Limb (tissue), 2 donors: Measurements from ENCODE around the gene NRAP.
A peak's percentile ranks its signal among the peaks of the same experiment; 100 is the strongest.

ENCODE experiments used
- DNase-seq, 2 donors: peaks; one replicate each; pipeline ENCODE4 v3.0.0-alpha.2; 2016; ENCODE audit errors: extremely low spot score in 2 of 2

Gene NRAP

GRCh38 chr10:113561214-113561613 lies 102.6 kb downstream of the NRAP start:
- DNase-seq: no peak

- DNase-seq: no peak
These were observed 103.8 kb downstream of the NRAP start for GRCh38 chr10:113560071-113560470.

- peak in 1 of 2 donors; percentile 34 for DNase-seq
These were observed 105.9 kb downstream of the NRAP start for GRCh38 chr10:113557903-113558321.

- DNase-seq: peak; percentile 47 to 60
These were observed 106.4 kb downstream of the NRAP start for GRCh38 chr10:113557424-113557862.

GRCh38 chr10:113555751-113556150 lies 108.1 kb downstream of the NRAP start:
- DNase-seq: no peak

- DNase-seq: no peak
These were observed 108.6 kb downstream of the NRAP start for GRCh38 chr10:113555245-113555644.

GRCh38 chr10:113554214-113554613 lies 109.6 kb downstream of the NRAP start:
- no peak for DNase-seq

- no peak for DNase-seq
These were observed 110.7 kb downstream of the NRAP start for GRCh38 chr10:113553149-113553548.

GRCh38 chr10:113552701-113553100 lies 111.1 kb downstream of the NRAP start, which contains the start of gene HABP2:
Gene HABP2, plus strand, starts transcription at chr10:113553053. Its CDS starts 69 bp downstream, at chr10:113553122.
- no peak for DNase-seq

- DNase-seq: no peak
These were observed 111.8 kb downstream of the NRAP start for GRCh38 chr10:113552014-113552413.

- DNase-seq: no peak
These were observed 113.5 kb downstream of the NRAP start for GRCh38 chr10:113550365-113550764.

- DNase-seq: no peak
These were observed 114.0 kb downstream of the NRAP start for GRCh38 chr10:113549856-113550255.

GRCh38 chr10:113547426-113547825 lies 116.4 kb downstream of the NRAP start:
- no peak for DNase-seq

- no peak for DNase-seq
These were observed 119.4 kb downstream of the NRAP start for GRCh38 chr10:113544392-113544791.

- no peak for DNase-seq
These were observed 120.5 kb downstream of the NRAP start for GRCh38 chr10:113543107-113543955.

- DNase-seq: no peak
These were observed 122.3 kb downstream of the NRAP start for GRCh38 chr10:113541549-113541927.

- no peak for DNase-seq
These were observed 122.8 kb downstream of the NRAP start for GRCh38 chr10:113540845-113541548.

- no peak for DNase-seq
These were observed 124.1 kb downstream of the NRAP start for GRCh38 chr10:113539789-113540188.
